IPS DF 6.9 (cell line): ENCODE results near the gene ZDHHC24.
"Not testable (repeated sequence)": the region's sequence is repeated elsewhere in the genome, so short reads cannot be mapped to it uniquely, and the experiment has no call there.

Experiments used
- DNase-seq: peaks from one replicate; pipeline ENCODE4 v3.0.0-alpha.2; 2013; ENCODE audit warnings: low read depth, low spot score
- H3K27ac ChIP-seq: one replicate; pipeline ENCODE4 v1.5.1; 2013; ENCODE audit warnings: low read length, control low read depth
- H3K27me3 ChIP-seq: 2 replicates; pipeline ENCODE4 v1.6.1; 2013; ENCODE audit warnings: mild to moderate bottlenecking, low read length; ENCODE audit not compliant: control insufficient read depth, insufficient read depth
- H3K36me3 ChIP-seq: 2 replicates; pipeline ENCODE4 v1.6.1; 2013; ENCODE audit warnings: low read length; ENCODE audit not compliant: control insufficient read depth, insufficient read depth
- H3K4me1 ChIP-seq: 2 replicates; pipeline ENCODE4 v1.6.1; 2013; ENCODE audit warnings: low read length; ENCODE audit not compliant: control insufficient read depth, insufficient read depth
- H3K4me3 ChIP-seq: 2 replicates; pipeline ENCODE4 v1.5.1; 2013; ENCODE audit warnings: mild to moderate bottlenecking, low read length
- H3K9me3 ChIP-seq: 2 replicates; pipeline ENCODE4 v1.6.1; 2013; ENCODE audit warnings: low read length, inconsistent platforms; ENCODE audit not compliant: control insufficient read depth, insufficient read depth
- WGBS: extraction: QIAGEN DNeasy Blood & Tissue Kit; methylation state at CpG from one replicate; pipeline ENCODE4 v1.1.7; 2013; ENCODE audit warnings: mixed read lengths, missing lambda C conversion rate; ENCODE audit not compliant: insufficient read length, insufficient coverage; 5-methylcytosine and 5-hydroxymethylcytosine counted together

ZDHHC24 gene

GRCh38 chr11:66545701-66546367, at the start of gene ZDHHC24:
ZDHHC24 (minus strand) TSS chr11:66546048; CDS start chr11:66546003, 45 bp downstream.
- peaks cover 2% of the 10 kb centered on the region; the same call in 1 of the 2 replicates for H3K4me1 ChIP-seq
- peak; percentile 93 for DNase-seq
- no peaks in the 10 kb centered on the region for H3K27me3 ChIP-seq
- no peak within 1 kb of the TSS for H3K27ac ChIP-seq
- WGBS: no CpG with 5 or more reads among the region's 71 CpGs
- peak within 1 kb of the TSS; percentile 82 for H3K4me3 ChIP-seq
- no peaks in the 10 kb centered on the region for H3K36me3 ChIP-seq
- no peaks in the 10 kb centered on the region for H3K9me3 ChIP-seq

GRCh38 chr11:66595245-66595904, 49.5 kb upstream of the ZDHHC24 start:
- DNase-seq: no peak
- no peaks in the 10 kb centered on the region for H3K9me3 ChIP-seq
- WGBS: no CpG with 5 or more reads among the region's 5 CpGs
- H3K4me1 ChIP-seq: peaks cover 5% of the 10 kb centered on the region; the same call in 1 of the 2 replicates
- no peak overlapping the region for H3K27ac ChIP-seq
- H3K27me3 ChIP-seq: no peaks in the 10 kb centered on the region
- peaks cover 7% of the 10 kb centered on the region; the same call in 1 of the 2 replicates for H3K36me3 ChIP-seq
- H3K4me3 ChIP-seq: no peak overlapping the region

- Histone ChIP-seq H3K4me1 (peaks cover 5% of the 10 kb centered on the region; the same call in 1 of the 2 replicates), H3K27me3 (no peaks in the 10 kb centered on the region), H3K4me3 (peak overlapping the region; percentile 60; the same call in 1 of the 2 replicates), H3K27ac (no peak overlapping the region), H3K36me3 (no peaks in the 10 kb centered on the region), H3K9me3 (no peaks in the 10 kb centered on the region)
- no CpG with 5 or more reads among the region's 7 CpGs for WGBS
- no peak for DNase-seq
Observed at GRCh38 chr11:66593650-66594049, 47.8 kb upstream of the ZDHHC24 start.

DNA sequence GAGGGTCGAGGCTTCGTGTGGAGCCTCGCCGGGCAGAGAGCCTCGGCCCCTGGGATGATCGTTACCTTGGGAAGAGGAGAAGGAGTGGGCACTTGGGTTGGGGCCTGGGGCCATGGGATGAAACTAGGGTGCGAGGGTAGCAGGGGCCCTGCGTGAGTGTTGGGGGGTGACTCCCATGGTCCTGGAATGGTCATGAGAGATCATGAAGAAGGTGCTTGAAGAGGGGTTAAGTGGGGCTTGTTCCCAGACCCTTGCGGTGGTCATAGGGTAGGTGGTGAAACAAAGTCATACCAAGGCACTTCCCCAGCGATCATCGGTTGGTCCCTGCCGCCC, 47.4 kb upstream of the ZDHHC24 start:
- Histone ChIP-seq H3K27ac (no peak overlapping the region), H3K9me3 (no peaks in the 10 kb centered on the region), H3K4me1 (peaks cover 5% of the 10 kb centered on the region; the same call in 1 of the 2 replicates), H3K4me3 (peak overlapping the region; percentile 60), H3K27me3 (no peaks in the 10 kb centered on the region), H3K36me3 (no peaks in the 10 kb centered on the region)
- DNase-seq: no peak
- no CpG with 5 or more reads among the region's 12 CpGs for WGBS

DNA sequence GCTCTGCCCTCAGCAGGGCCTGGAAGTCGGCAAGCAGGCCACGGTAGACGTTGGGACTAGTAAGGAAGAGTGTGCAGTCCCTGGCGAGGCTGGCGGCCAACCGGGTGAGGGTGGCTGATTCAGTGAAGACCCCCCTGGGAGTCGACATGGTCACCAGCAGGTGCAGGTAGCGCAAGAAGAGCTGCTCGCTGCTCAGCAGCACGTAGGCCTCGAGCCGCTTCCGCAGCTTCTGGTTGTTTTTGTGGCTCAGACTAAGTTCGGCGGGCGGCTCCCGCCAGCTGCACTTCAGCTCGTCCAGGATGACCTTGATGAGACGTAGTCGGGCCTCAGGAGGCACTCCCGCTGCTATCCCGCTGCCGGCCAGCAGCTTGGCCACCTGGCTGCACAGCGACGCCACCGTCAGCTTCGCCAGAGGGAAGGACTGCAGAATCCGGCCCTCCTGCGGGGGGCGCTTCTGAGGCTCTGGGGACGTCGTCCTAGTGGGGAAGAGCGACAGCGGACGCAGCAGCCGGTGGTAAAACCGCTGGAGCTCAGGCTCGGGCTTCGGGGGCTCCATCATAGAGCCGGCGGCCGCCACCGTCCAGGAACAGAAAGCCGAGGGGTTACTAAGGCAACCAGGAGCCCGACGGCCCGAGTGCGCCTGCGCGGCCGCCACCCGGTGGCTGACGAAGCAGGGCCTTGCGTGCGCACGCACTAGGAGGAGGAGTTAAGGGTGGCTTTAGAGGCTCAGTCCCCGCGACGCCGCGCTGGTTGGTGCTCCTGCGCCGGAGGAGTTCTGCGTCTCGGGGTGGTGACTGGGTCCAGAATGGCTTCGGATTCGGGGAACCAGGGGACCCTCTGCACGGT, 46.8 kb upstream of the ZDHHC24 start, which contains the start of the genes CCDC87 and CCS:
CCDC87 (minus strand) TSS at position 607 of the 846 bp plus-strand sequence; CDS start at position 559, 48 bp downstream.
CCS (plus strand) TSS at position 729 of the 846 bp plus-strand sequence; CDS start at position 806, 77 bp downstream.
- Histone ChIP-seq H3K27me3 (no peaks in the 10 kb centered on the region), H3K4me1 (peaks cover 5% of the 10 kb centered on the region; the same call in 1 of the 2 replicates), H3K9me3 (no peaks in the 10 kb centered on the region), H3K4me3 (peak within 1 kb of the TSS; percentile 60), H3K36me3 (no peaks in the 10 kb centered on the region), H3K27ac (no peak within 1 kb of the TSS)
- peak; percentile 82 for DNase-seq
- WGBS: no CpG with 5 or more reads among the region's 68 CpGs

DNA sequence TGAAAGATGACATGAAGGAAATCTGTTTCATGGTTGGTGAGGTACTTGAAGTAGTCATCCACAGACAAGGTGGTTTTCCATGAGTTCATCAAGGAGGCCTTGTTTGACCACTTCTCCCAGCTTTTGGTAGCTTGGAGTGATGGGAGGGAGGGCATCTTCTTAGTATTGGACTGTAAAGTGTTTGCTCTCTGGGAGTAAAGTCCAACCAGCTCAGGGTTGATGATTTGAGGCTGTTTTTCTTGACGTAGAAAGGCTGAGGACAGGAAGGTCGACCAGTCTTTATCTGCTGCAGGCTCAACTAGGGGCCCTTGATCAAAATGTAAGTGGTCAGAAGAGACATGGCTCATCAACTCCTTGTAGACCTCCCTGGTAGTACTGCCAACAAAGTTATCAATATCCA, 45.3 kb upstream of the ZDHHC24 start:
- no peaks in the 10 kb centered on the region for H3K27me3 ChIP-seq
- DNase-seq: no peak
- no peaks in the 10 kb centered on the region for H3K9me3 ChIP-seq
- H3K4me1 ChIP-seq: peaks cover 5% of the 10 kb centered on the region; the same call in 1 of the 2 replicates
- no peak overlapping the region for H3K4me3 ChIP-seq
- H3K36me3 ChIP-seq: no peaks in the 10 kb centered on the region
- no CpG with 5 or more reads among the region's 2 CpGs for WGBS
- H3K27ac ChIP-seq: no peak overlapping the region

DNA sequence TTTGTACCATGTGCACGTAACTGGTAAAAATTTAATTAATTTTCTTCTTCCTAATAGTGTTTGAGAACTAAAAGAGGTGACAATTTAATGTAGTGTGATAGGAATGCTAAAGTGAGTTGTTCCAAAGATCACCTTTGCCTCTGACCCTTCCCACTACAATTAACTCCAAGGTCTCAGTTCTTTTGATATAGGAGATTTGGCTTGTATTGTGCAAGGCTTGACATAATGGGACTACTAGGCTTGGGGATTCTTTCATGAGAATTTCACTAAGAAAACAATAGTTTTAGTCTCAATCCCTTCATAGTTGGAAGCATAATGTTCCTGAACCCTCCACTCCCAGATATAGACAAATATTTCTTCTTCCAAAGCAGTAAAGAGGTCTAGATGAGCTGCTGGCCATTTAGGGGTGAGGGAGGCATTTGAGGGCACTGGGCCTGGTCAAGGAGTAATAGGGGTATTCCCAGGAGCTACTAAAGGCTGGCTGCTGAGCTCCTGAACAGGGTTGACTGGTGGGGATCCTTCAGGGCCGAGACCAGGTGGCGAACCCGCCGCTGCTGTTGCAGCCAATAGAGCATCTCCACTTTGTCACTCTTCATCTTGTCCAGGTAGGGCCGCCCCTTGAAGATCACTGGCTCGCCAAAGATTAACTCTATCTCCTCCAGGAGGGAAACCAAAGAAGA, 44.3 kb upstream of the ZDHHC24 start:
- Histone ChIP-seq H3K36me3 (no peaks in the 10 kb centered on the region), H3K4me3 (no peak overlapping the region), H3K4me1 (peaks cover 5% of the 10 kb centered on the region; the same call in 1 of the 2 replicates), H3K27ac (no peak overlapping the region), H3K27me3 (no peaks in the 10 kb centered on the region), H3K9me3 (no peaks in the 10 kb centered on the region)
- no peak for DNase-seq
- no CpG with 5 or more reads among the region's 7 CpGs for WGBS

DNA sequence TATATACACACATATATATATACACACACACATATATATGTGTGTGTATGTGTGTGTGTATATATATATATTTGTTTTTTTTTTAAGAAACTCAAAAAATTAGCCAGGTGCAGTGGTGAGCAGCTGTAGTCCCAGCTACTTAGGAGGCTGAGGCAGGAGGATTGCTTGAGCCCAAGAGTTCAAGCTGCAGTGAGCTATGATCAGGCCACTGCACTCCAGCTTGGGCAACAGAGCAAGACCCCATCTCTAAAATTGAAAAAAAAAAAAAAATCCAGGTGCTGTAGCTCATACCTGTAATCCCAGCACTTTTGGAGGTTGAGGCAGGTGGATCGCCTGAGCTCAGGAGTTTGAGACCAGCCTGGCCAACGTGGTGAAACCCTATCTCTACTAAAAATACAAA, 43.5 kb upstream of the ZDHHC24 start:
- WGBS: no CpG with 5 or more reads among the region's 2 CpGs
- DNase-seq, H3K36me3 ChIP-seq, H3K9me3 ChIP-seq, H3K4me3 ChIP-seq, H3K27ac ChIP-seq, H3K4me1 ChIP-seq, H3K27me3 ChIP-seq: not testable (repeated sequence)

- no peaks in the 10 kb centered on the region for H3K27me3 ChIP-seq
- no peak for DNase-seq
- H3K27ac ChIP-seq: no peak overlapping the region
- H3K4me1 ChIP-seq: no peaks in the 10 kb centered on the region
- no peak overlapping the region for H3K4me3 ChIP-seq
- H3K36me3 ChIP-seq: no peaks in the 10 kb centered on the region
- no CpG with 5 or more reads among the region's 2 CpGs for WGBS
- no peaks in the 10 kb centered on the region; the same call in 1 of the 2 replicates for H3K9me3 ChIP-seq
Observed at GRCh38 chr11:66586136-66586535, 40.3 kb upstream of the ZDHHC24 start.

GRCh38 chr11:66585447-66585846, 39.6 kb upstream of the ZDHHC24 start:
- not testable (repeated sequence) for H3K36me3 ChIP-seq, H3K27me3 ChIP-seq, H3K4me3 ChIP-seq, DNase-seq, H3K9me3 ChIP-seq, H3K27ac ChIP-seq, H3K4me1 ChIP-seq
- WGBS: no CpG with 5 or more reads among the region's 1 CpG
